ENCODE results near the gene CDH24. TPM values are rescaled to one million over a fixed set of nuclear protein-coding genes. Genes with fewer than 3 reads are reported as not detected.

Gene CDH24
- total RNA-seq, 1 experiment from 2014 or later = 14.8 TPM

- DNase-seq (no peak), ATAC-seq (no peak)
- Histone ChIP-seq H3K9me3 (ENCODE audit: low read length) (no peaks in the 10 kb centered on the region), H3K9ac (ENCODE audit: low read length) (no peak overlapping the region), H3K4me2 (ENCODE audit: low read length) (no peak overlapping the region), H3K4me1 (ENCODE audit: insufficient read depth, low read length) (peaks cover 12% of the 10 kb centered on the region), H3K36me3 (ENCODE audit: low read depth, low read length) (peaks cover 65% of the 10 kb centered on the region), H3K4me3 (ENCODE audit: low read length) (no peak overlapping the region), H3F3A (ENCODE audit: low read length, unreplicated experiment) (no peaks in the 10 kb centered on the region), H3K79me2 (ENCODE audit: low read length) (peaks cover 47% of the 10 kb centered on the region), H2AFZ (ENCODE audit: low read length) (no peak overlapping the region), H3K9me2 (replicated peaks; ENCODE audit: low read length) (no peaks in the 10 kb centered on the region), H3K27ac (ENCODE audit: low read length) (no peak overlapping the region), H4K20me1 (ENCODE audit: low read length) (peaks cover 18% of the 10 kb centered on the region), H3K27me3 (ENCODE audit: low read length) (no peaks in the 10 kb centered on the region)
- ChIA-PET POLR2A (ENCODE audit: unreplicated experiment) (interaction anchor here (0.6 kb wide), 1 partner anchor 25 kb away, joined by 5 read pairs; no protein-coding TSS in a partner anchor), CTCF (no interaction called here)
- no TSS peak for BruUV-seq (replicated peaks)
- no peak for TF ChIP-seq CTCF (conservative IDR thresholded peaks at IDR 0.05; ENCODE audit: low read depth, low read length)
- TF ChIP-seq EZH2phosphoT487 (IDR thresholded peaks at IDR 0.05; ENCODE audit: borderline replicate concordance, low read length) = no peak
- TF ChIP-seq EZH2 (IDR thresholded peaks at IDR 0.05; ENCODE audit: low read length, unreplicated experiment) = no peak
- intact Hi-C loops (cut with micrococcal nuclease) = no loop called here
Measured at GRCh38 chr14:23090254-23090636, 32.9 kb upstream of the CDH24 start.

GRCh38 chr14:23089498-23090253 lies 32.4 kb upstream of the CDH24 start:
- H3K9ac ChIP-seq (ENCODE audit: low read length) = no peak overlapping the region
- H3K27ac ChIP-seq (ENCODE audit: low read length) = no peak overlapping the region
- no peak overlapping the region for H3K4me3 ChIP-seq (ENCODE audit: low read length)
- no peaks in the 10 kb centered on the region for H3K27me3 ChIP-seq (ENCODE audit: low read length)
- DNase-seq (no peak), ATAC-seq (no peak)
- ChIA-PET CTCF (no interaction called here), POLR2A (ENCODE audit: unreplicated experiment) (interaction anchor here (0.6 kb wide), 1 partner anchor 24 kb away, joined by 5 read pairs; no protein-coding TSS in a partner anchor)
- no peaks in the 10 kb centered on the region for H3K9me2 ChIP-seq (replicated peaks; ENCODE audit: low read length)
- intact Hi-C loops (cut with micrococcal nuclease) = no loop called here
- no TSS peak for BruUV-seq (replicated peaks)
- TF ChIP-seq CTCF (conservative IDR thresholded peaks at IDR 0.05; ENCODE audit: low read depth, low read length) (no peak), EZH2 (IDR thresholded peaks at IDR 0.05; ENCODE audit: low read length, unreplicated experiment) (no peak), EZH2phosphoT487 (IDR thresholded peaks at IDR 0.05; ENCODE audit: borderline replicate concordance, low read length) (no peak)
- peaks cover 46% of the 10 kb centered on the region for H3K79me2 ChIP-seq (ENCODE audit: low read length)
- H3K4me1 ChIP-seq (ENCODE audit: insufficient read depth, low read length) = peaks cover 12% of the 10 kb centered on the region
- H2AFZ ChIP-seq (ENCODE audit: low read length) = no peak overlapping the region
- no peaks in the 10 kb centered on the region for H3F3A ChIP-seq (ENCODE audit: low read length, unreplicated experiment)
- peaks cover 18% of the 10 kb centered on the region for H4K20me1 ChIP-seq (ENCODE audit: low read length)
- H3K36me3 ChIP-seq (ENCODE audit: low read depth, low read length) = peaks cover 69% of the 10 kb centered on the region
- H3K9me3 ChIP-seq (ENCODE audit: low read length) = no peaks in the 10 kb centered on the region
- no peak overlapping the region for H3K4me2 ChIP-seq (ENCODE audit: low read length)

- H3K9ac ChIP-seq (ENCODE audit: low read length) = no peak overlapping the region
- H3K27ac ChIP-seq (ENCODE audit: low read length) = no peak overlapping the region
- H3K36me3 ChIP-seq (ENCODE audit: low read depth, low read length) = peaks cover 68% of the 10 kb centered on the region
- H3K79me2 ChIP-seq (ENCODE audit: low read length) = peaks cover 18% of the 10 kb centered on the region; the same call in 1 of the 2 replicates
- H2AFZ ChIP-seq (ENCODE audit: low read length) = no peak overlapping the region
- H3K27me3 ChIP-seq (ENCODE audit: low read length) = no peaks in the 10 kb centered on the region
- no peaks in the 10 kb centered on the region for H4K20me1 ChIP-seq (ENCODE audit: low read length)
- no peak for ATAC-seq
- H3F3A ChIP-seq (ENCODE audit: low read length, unreplicated experiment) = no peaks in the 10 kb centered on the region
- CTCF ChIA-PET = interaction anchor here (1.0 kb wide), 1 partner anchor 18 kb away, joined by 5 read pairs; no protein-coding TSS in a partner anchor
- no TSS peak for BruUV-seq (replicated peaks)
- H3K9me3 ChIP-seq (ENCODE audit: low read length) = no peaks in the 10 kb centered on the region
- no peak overlapping the region for H3K4me2 ChIP-seq (ENCODE audit: low read length)
- TF ChIP-seq CTCF (conservative IDR thresholded peaks at IDR 0.05; ENCODE audit: low read depth, low read length) (no peak), EZH2 (IDR thresholded peaks at IDR 0.05; ENCODE audit: low read length, unreplicated experiment) (no peak), EZH2phosphoT487 (IDR thresholded peaks at IDR 0.05; ENCODE audit: borderline replicate concordance, low read length) (no peak)
- no peak for DNase-seq
- no peaks in the 10 kb centered on the region for H3K9me2 ChIP-seq (replicated peaks; ENCODE audit: low read length)
- POLR2A ChIA-PET (ENCODE audit: unreplicated experiment) = no interaction called here
- intact Hi-C loops (cut with micrococcal nuclease) = no loop called here
- no peaks in the 10 kb centered on the region for H3K4me1 ChIP-seq (ENCODE audit: insufficient read depth, low read length)
- no peak overlapping the region for H3K4me3 ChIP-seq (ENCODE audit: low read length)
Measured at GRCh38 chr14:23086565-23086964, 29.2 kb upstream of the CDH24 start.

Measured in PC-3 (cell line).